Stimulated activated CD4-positive, alpha-beta T cell treated with anti-CD3 and anti-CD28 coated beads, TNF-alpha, amount 100 ng/mL, for 4 hours (primary cell): ENCODE results near the gene AP4M1.
"Not testable (repeated sequence)": the region's sequence is repeated elsewhere in the genome, so short reads cannot be mapped to it uniquely, and the experiment has no call there.

Source experiments
- DNase-seq, 3 experiments: peaks; one replicate each; pipeline ENCODE4 v3.0.0-alpha.2; 2020; ENCODE audit warnings: low read depth in 3 of 3

AP4M1 gene

GRCh38 chr7:100130608-100131453 is 29.4 kb downstream of the AP4M1 start:
- peak; percentile 64 to 74 (median 74) for DNase-seq

- DNase-seq = no peak
Observed at GRCh38 chr7:100132126-100132525, 30.7 kb downstream of the AP4M1 start.

- peak in 2 of 3 experiments; percentile 40 to 46 for DNase-seq
Observed at GRCh38 chr7:100132697-100133151, 31.3 kb downstream of the AP4M1 start.

GRCh38 chr7:100137851-100138760 is 36.7 kb downstream of the AP4M1 start:
- DNase-seq = no peak

GRCh38 chr7:100141555-100141949 is 40.1 kb downstream of the AP4M1 start:
- DNase-seq = no peak

GRCh38 chr7:100142461-100142860 is 41.0 kb downstream of the AP4M1 start:
- DNase-seq = no peak

GRCh38 chr7:100146350-100146749 is 44.9 kb downstream of the AP4M1 start:
- not testable (repeated sequence) for DNase-seq

- no peak for DNase-seq
Observed at GRCh38 chr7:100147278-100147677, 45.8 kb downstream of the AP4M1 start.

GRCh38 chr7:100148225-100148558 is 46.7 kb downstream of the AP4M1 start:
- no peak for DNase-seq

- peak; percentile 82 to 97 (median 95) for DNase-seq
Observed at GRCh38 chr7:100148559-100149328, 47.3 kb downstream of the AP4M1 start, which contains the start of gene LAMTOR4. LAMTOR4 (plus strand) TSS chr7:100148918; CDS start chr7:100148973, 55 bp downstream.

- no peak for DNase-seq
Observed at GRCh38 chr7:100152404-100152803, 51.0 kb downstream of the AP4M1 start.

GRCh38 chr7:100152937-100153666 is 51.7 kb downstream of the AP4M1 start:
- DNase-seq = no peak

GRCh38 chr7:100153708-100154535 is 52.5 kb downstream of the AP4M1 start:
- DNase-seq = no peak

- no peak for DNase-seq
Observed at GRCh38 chr7:100154651-100155491, 53.4 kb downstream of the AP4M1 start.

GRCh38 chr7:100155553-100156317 is 54.3 kb downstream of the AP4M1 start:
- DNase-seq = no peak

- DNase-seq = no peak
Observed at GRCh38 chr7:100156331-100157068, 55.1 kb downstream of the AP4M1 start.

GRCh38 chr7:100157069-100157333 is 55.6 kb downstream of the AP4M1 start:
- no peak for DNase-seq
